HepG2 (cell line): Measurements from ENCODE around the gene FGFR4. TPM values are rescaled to one million over a fixed set of nuclear protein-coding genes. Genes with fewer than 3 reads are reported as not detected.

Experiments used
- AGO1 ChIP-seq: fragments of 200-400 bp; formaldehyde crosslinking; IDR thresholded peaks from 2 replicates; pipeline ENCODE4 v1.6.1; 2017; ENCODE audit warnings: mild to moderate bottlenecking, low read depth, low read length, moderate library complexity; ENCODE audit not compliant: poor library complexity, severe bottlenecking
- AGO2 ChIP-seq: fragments of 200-400 bp; formaldehyde crosslinking; optimal IDR thresholded peaks from 2 replicates; pipeline ENCODE3; 2017; ENCODE audit warnings: mild to moderate bottlenecking, low read depth, low read length, moderate library complexity
- ATF7 ChIP-seq, 2 experiments: fragments of 450-650 bp in 1 of 2; sonication (generic) in 1 of 2; formaldehyde crosslinking in 1 of 2; IDR thresholded peaks; 2 replicates each; pipeline versions ENCODE4 v1.4.0 to v1.6.1; 2016 to 2020; ENCODE audit warnings: antibody characterized with exemption in 1 of 2, mild to moderate bottlenecking in 1 of 2, missing genetic modification reagents in 1 of 2
- ETV6 ChIP-seq: sonication (generic); formaldehyde crosslinking; conservative IDR thresholded peaks from 2 replicates; pipeline ENCODE4 v1.4.0; 2020; ENCODE audit warnings: missing genetic modification reagents
- GPN1 ChIP-seq: sonication (generic); formaldehyde crosslinking; IDR thresholded peaks from 2 replicates; pipeline ENCODE4 v1.5.1; 2020; ENCODE audit warnings: missing genetic modification reagents, borderline replicate concordance
- IKZF5 ChIP-seq: IDR thresholded peaks from 2 replicates; pipeline ENCODE4 v1.6.1; 2018; ENCODE audit warnings: missing genetic modification reagents, mild to moderate bottlenecking, missing compliant biosample characterization
- NCOA2 ChIP-seq: sonication (generic); formaldehyde crosslinking; IDR thresholded peaks from 2 replicates; pipeline ENCODE4 v1.8.0; 2022; ENCODE audit warnings: inconsistent platforms
- ZBTB38 ChIP-seq: sonication (generic); formaldehyde crosslinking; IDR thresholded peaks from 2 replicates; pipeline ENCODE4 v1.5.1; 2020; ENCODE audit warnings: mild to moderate bottlenecking, missing genetic modification reagents
- ZFP82 ChIP-seq: sonication (generic); formaldehyde crosslinking; IDR thresholded peaks from 2 replicates; pipeline ENCODE4 v1.5.1; 2020; ENCODE audit warnings: mild to moderate bottlenecking, missing genetic modification reagents, borderline replicate concordance
- ZNF121 ChIP-seq: sonication (generic); formaldehyde crosslinking; IDR thresholded peaks from 2 replicates; pipeline ENCODE4 v1.5.0; 2020; ENCODE audit warnings: mild to moderate bottlenecking, missing genetic modification reagents
- ZNF460 ChIP-seq: sonication (generic); formaldehyde crosslinking; IDR thresholded peaks from 2 replicates; pipeline ENCODE4 v1.5.1; 2020; ENCODE audit warnings: missing genetic modification reagents, mild to moderate bottlenecking, borderline replicate concordance
- ZNF841 ChIP-seq: sonication (generic); formaldehyde crosslinking; IDR thresholded peaks from 2 replicates; pipeline ENCODE4 v1.8.1; 2023; ENCODE audit warnings: missing genetic modification reagents, borderline replicate concordance
- polyA plus RNA-seq, 8 experiments: library from polyadenylated mRNA; depleted of rRNA in 3 of 8; stranded (reverse) in 7 of 8; unstranded in 1 of 8; fragments of >200 nt; fragmentation: Illumina TruSeq in 4 of 8; extraction: Trizol in 4 of 8; gene quantifications; 2 replicates each; pipeline versions ENCODE4 v1.2.1 to v1.2.3, GENCODE V29; 2011 to 2016; ENCODE audit warnings: low read depth in 4 of 8, missing spikeins in 1 of 8, mixed read lengths in 1 of 8; ENCODE audit not compliant: insufficient read depth in 1 of 8
- total RNA-seq, 5 experiments: library from RNA; depleted of rRNA; stranded (reverse); fragments of >200 nt; fragmentation: Illumina TruSeq; extraction: Trizol; gene quantifications; 2 replicates each; pipeline ENCODE4 v1.2.3, GENCODE V29; 2016; ENCODE audit warnings: low read depth in 1 of 5
- TF ChIP-seq, protein P1 (sequence below): IDR thresholded peaks from 2 replicates; pipeline ENCODE4 v1.6.1; 2012; ENCODE audit warnings: low read depth, low read length, improper control_type of control experiment
- TF ChIP-seq, protein P2 (sequence below): sonication (generic); formaldehyde crosslinking; IDR thresholded peaks from 2 replicates; pipeline ENCODE4 v1.4.0; 2020; ENCODE audit warnings: missing genetic modification reagents, borderline replicate concordance
- TF ChIP-seq, protein P3 (sequence below): sonication (generic); formaldehyde crosslinking; IDR thresholded peaks from 2 replicates; pipeline ENCODE4 v1.4.0; 2020; ENCODE audit warnings: missing genetic modification reagents
- TF ChIP-seq, protein P4 (sequence below): sonication (generic); formaldehyde crosslinking; IDR thresholded peaks from 2 replicates; pipeline ENCODE4 v1.5.0; 2020; ENCODE audit warnings: mild to moderate bottlenecking, missing genetic modification reagents, moderate library complexity

Gene FGFR4
- total and polyA plus RNA-seq, 2 of the 13 experiments (the other 11 are each of a cell fraction or from before 2014, with no cell fraction given), result 129 to 219 TPM

DNA sequence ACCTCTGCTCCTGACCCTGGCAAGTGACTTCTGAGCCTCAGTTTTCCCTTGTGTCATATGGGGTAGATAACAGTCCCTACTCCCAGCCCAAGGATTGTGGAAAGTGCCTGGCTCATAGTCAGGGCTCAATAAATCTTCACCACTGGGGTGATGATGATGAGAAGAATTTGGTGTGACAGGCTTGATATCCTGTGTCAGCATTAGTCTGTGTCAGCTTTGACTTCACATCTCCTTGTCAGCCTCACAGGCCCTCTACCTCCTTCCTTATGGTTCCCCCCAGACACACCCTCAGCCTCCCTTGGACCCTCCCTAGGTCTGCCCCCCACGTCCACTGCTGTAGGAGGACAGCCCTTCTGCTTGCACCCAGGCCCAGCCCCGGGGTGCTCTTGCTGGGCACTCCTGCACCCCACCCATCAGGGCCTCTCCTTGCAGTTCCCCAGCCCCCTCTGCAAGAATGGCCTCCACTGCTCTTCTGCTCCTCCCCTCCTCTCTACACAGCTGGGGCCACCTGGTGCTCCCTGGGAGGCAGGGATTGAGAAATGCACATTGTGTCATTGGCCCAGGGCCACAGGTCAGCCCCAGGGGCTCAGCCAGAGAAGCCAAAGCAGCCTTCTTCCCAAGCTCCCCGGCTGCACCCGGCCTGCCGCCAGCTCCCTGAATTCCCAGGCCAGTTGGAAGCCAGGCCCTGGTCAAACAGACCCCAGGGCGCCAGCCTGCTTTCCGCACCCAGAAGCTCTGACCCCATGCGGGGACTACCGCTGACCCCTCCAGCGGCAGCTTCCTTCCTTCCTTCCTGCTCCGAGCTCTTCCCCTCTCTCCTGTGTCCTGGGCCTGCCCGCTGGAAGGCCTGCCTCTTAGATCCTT, 7.7 kb downstream of the FGFR4 start (continued):
- TF ChIP-seq, protein P1, sequence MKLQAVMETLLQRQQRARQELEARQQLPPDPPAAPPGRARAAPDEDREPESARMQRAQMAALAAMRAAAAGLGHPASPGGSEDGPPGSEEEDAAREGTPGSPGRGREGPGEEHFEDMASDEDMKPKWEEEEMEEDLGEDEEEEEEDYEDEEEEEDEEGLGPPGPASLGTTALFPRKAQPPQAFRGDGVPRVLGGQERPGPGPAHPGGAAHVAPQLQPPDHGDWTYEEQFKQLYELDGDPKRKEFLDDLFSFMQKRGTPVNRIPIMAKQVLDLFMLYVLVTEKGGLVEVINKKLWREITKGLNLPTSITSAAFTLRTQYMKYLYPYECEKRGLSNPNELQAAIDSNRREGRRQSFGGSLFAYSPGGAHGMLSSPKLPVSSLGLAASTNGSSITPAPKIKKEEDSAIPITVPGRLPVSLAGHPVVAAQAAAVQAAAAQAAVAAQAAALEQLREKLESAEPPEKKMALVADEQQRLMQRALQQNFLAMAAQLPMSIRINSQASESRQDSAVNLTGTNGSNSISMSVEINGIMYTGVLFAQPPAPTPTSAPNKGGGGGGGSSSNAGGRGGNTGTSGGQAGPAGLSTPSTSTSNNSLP, result no peak
- no peak for TF ChIP-seq ZNF841 (CRISPR knock-in tag)
- peak; percentile 46; the same call in 1 of the 2 replicates for TF ChIP-seq ZNF460 (CRISPR knock-in tag)
- TF ChIP-seq AGO1, result no peak
- no peak for TF ChIP-seq ZFP82 (CRISPR knock-in tag)
- TF ChIP-seq, protein P2, sequence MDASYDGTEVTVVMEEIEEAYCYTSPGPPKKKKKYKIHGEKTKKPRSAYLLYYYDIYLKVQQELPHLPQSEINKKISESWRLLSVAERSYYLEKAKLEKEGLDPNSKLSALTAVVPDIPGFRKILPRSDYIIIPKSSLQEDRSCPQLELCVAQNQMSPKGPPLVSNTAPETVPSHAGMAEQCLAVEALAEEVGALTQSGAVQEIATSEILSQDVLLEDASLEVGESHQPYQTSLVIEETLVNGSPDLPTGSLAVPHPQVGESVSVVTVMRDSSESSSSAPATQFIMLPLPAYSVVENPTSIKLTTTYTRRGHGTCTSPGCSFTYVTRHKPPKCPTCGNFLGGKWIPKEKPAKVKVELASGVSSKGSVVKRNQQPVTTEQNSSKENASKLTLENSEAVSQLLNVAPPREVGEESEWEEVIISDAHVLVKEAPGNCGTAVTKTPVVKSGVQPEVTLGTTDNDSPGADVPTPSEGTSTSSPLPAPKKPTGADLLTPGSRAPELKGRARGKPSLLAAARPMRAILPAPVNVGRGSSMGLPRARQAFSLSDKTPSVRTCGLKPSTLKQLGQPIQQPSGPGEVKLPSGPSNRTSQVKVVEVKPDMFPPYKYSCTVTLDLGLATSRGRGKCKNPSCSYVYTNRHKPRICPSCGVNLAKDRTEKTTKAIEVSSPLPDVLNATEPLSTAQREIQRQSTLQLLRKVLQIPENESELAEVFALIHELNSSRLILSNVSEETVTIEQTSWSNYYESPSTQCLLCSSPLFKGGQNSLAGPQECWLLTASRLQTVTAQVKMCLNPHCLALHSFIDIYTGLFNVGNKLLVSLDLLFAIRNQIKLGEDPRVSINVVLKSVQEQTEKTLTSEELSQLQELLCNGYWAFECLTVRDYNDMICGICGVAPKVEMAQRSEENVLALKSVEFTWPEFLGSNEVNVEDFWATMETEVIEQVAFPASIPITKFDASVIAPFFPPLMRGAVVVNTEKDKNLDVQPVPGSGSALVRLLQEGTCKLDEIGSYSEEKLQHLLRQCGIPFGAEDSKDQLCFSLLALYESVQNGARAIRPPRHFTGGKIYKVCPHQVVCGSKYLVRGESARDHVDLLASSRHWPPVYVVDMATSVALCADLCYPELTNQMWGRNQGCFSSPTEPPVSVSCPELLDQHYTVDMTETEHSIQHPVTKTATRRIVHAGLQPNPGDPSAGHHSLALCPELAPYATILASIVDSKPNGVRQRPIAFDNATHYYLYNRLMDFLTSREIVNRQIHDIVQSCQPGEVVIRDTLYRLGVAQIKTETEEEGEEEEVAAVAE, result 0 out of 2 replicates have a peak, but pooled peaks have one; percentile 32
- peak; percentile 91 for TF ChIP-seq AGO2
- TF ChIP-seq NCOA2 (CRISPR knock-in tag), result peak; percentile 73
- no peak for TF ChIP-seq GPN1 (CRISPR knock-in tag)
- TF ChIP-seq, protein P3, sequence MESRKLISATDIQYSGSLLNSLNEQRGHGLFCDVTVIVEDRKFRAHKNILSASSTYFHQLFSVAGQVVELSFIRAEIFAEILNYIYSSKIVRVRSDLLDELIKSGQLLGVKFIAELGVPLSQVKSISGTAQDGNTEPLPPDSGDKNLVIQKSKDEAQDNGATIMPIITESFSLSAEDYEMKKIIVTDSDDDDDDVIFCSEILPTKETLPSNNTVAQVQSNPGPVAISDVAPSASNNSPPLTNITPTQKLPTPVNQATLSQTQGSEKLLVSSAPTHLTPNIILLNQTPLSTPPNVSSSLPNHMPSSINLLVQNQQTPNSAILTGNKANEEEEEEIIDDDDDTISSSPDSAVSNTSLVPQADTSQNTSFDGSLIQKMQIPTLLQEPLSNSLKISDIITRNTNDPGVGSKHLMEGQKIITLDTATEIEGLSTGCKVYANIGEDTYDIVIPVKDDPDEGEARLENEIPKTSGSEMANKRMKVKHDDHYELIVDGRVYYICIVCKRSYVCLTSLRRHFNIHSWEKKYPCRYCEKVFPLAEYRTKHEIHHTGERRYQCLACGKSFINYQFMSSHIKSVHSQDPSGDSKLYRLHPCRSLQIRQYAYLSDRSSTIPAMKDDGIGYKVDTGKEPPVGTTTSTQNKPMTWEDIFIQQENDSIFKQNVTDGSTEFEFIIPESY (CRISPR knock-in tag), result peak; percentile 86
- TF ChIP-seq ATF7 (IDR thresholded peaks at IDR 0.05), result no peak
- TF ChIP-seq ATF7 (CRISPR knock-in tag; IDR thresholded peaks at IDR 0.05), result peak; percentile 55; the same call in 1 of the 2 replicates
- TF ChIP-seq ZNF121 (CRISPR knock-in tag), result 0 out of 2 replicates have a peak, but pooled peaks have one; percentile 38
- TF ChIP-seq ETV6 (CRISPR knock-in tag), result no peak
- 0 out of 2 replicates have a peak, but pooled peaks have one; percentile 41 for TF ChIP-seq IKZF5 (CRISPR knock-in tag)
- TF ChIP-seq, protein P4, sequence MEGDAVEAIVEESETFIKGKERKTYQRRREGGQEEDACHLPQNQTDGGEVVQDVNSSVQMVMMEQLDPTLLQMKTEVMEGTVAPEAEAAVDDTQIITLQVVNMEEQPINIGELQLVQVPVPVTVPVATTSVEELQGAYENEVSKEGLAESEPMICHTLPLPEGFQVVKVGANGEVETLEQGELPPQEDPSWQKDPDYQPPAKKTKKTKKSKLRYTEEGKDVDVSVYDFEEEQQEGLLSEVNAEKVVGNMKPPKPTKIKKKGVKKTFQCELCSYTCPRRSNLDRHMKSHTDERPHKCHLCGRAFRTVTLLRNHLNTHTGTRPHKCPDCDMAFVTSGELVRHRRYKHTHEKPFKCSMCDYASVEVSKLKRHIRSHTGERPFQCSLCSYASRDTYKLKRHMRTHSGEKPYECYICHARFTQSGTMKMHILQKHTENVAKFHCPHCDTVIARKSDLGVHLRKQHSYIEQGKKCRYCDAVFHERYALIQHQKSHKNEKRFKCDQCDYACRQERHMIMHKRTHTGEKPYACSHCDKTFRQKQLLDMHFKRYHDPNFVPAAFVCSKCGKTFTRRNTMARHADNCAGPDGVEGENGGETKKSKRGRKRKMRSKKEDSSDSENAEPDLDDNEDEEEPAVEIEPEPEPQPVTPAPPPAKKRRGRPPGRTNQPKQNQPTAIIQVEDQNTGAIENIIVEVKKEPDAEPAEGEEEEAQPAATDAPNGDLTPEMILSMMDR (CRISPR knock-in tag), result peak; percentile 61
- peak; percentile 77; the same call in 1 of the 2 replicates for TF ChIP-seq ZBTB38 (CRISPR knock-in tag)
